Skin epidermis (tissue), 12 donors: ENCODE results near the gene GPR6.

Source experiments
- H3K27ac ChIP-seq, 21 experiments: fragments of 200-600 bp; sonication (generic) in 11 of 21; one replicate each; pipeline ENCODE4 v1.5.0; 2020; ENCODE audit warnings: mild to moderate bottlenecking in 3 of 21, inconsistent platforms in 2 of 21, moderate library complexity in 2 of 21
- H3K4me3 ChIP-seq, 7 experiments: fragments of 200-600 bp; sonication (generic) in 2 of 7; one replicate each; pipeline ENCODE4 v1.5.0; 2020; ENCODE audit warnings: inconsistent platforms in 2 of 7, mild to moderate bottlenecking in 2 of 7, moderate library complexity in 1 of 7

GPR6 gene, protein sequence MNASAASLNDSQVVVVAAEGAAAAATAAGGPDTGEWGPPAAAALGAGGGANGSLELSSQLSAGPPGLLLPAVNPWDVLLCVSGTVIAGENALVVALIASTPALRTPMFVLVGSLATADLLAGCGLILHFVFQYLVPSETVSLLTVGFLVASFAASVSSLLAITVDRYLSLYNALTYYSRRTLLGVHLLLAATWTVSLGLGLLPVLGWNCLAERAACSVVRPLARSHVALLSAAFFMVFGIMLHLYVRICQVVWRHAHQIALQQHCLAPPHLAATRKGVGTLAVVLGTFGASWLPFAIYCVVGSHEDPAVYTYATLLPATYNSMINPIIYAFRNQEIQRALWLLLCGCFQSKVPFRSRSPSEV

DNA sequence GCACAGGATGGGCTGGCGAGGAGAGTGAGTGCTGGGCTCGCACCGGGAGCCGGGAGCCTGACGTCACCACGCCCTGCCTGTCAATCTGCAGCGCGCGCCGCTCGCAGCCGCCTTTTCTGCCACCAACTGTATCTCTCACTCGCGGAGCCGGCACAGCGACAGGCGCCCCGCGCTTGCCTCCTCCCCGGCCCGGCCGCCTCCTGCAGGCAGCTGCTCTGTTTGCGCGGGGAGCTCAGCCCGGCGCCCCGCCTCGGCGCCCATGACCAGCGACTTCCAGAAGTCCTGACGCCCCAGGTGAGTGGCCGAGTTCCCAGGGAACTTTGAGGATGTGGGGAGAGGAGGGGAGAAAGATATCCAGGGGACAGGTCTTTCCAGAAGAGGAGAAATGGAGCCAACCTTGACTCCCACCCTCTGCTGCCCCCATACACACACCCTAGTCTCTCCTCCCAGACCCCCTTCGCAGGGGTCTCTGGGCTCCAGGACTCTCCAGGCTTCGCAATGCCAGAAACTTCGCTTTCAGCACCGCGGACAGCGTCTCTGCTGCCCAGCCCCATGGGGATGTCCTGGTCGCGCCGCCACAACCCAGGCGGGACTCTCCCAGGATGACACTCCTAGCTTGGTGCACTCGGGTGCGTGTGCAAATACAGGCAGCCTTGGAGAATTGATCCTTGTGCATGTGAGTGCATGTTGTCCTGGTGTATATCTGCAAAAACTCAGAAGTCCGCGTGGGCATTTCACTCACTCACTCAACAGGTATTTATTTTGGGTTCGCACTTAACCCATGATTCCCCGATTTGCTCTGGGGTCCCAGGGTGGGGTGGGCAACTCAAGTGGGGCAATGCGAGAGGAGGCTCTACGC is at the start of gene GPR6:
Gene GPR6, plus strand, starts transcription at position 138 of the 859 bp plus-strand sequence. CDS start 802 bp downstream, outside the sequence.
- H3K4me3 ChIP-seq = no peak within 1 kb of the TSS
- no peak within 1 kb of the TSS for H3K27ac ChIP-seq

DNA sequence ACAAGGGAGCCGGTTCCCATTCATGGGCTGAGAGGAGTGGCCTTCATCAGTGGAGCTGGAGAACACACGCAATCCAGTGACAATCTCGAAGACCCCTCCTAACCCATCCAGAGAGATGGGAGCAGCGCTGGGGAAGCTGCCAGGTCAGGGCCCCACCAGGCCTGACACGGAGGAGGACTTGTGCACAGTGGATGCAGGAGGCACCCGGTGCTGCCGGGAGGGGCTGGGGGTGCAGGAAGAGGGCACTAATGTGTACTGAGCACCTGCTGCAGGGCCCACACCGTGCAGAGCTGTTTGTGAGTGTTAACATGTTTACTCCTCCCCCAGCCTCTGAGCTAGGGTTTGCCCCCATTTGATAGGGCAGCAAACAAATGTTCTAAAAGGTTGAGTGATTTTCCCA is 43.8 kb upstream of the GPR6 start:
- H3K27ac ChIP-seq = no peak overlapping the region
- H3K4me3 ChIP-seq = no peak overlapping the region

DNA sequence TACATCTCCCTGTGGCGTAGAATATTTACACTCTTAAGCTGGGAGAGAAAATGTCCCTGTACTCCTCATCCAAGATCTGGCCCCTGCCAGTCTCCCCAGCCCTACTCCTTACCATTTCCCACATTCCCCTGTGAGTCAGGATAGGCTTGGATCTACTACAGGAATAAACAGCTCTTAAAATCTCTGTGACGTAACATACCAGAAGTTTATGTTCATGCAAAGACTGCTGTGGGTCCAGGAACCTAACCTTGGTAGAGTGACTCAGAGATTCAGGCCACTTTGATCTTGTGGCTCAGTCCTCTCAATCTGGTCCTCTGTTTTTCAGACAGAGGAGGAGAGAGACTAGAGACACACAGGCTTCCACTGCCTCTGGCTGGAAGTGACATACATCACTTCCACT is 38.5 kb upstream of the GPR6 start:
- Histone ChIP-seq H3K27ac (no peak overlapping the region), H3K4me3 (no peak overlapping the region)

DNA sequence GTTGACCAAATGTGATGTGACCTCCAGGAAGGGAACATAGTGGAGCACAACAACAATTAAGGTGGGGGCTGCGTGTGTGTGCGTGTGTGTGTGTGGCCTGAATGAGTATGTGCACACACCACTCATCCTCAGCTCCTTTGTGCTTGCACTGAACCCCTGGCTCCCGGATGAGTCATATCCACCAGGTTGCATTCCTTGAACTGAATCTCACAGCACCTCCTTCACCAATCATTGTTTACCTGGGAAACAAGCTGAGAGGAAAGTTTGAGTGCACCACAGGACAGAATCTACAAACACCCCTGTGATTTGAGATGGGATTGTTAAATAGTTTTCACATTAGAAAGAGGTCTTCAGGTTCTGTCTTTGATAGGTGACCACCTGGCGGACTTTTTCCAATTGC is 33.7 kb upstream of the GPR6 start:
- no peak overlapping the region for H3K27ac ChIP-seq
- H3K4me3 ChIP-seq = no peak overlapping the region

DNA sequence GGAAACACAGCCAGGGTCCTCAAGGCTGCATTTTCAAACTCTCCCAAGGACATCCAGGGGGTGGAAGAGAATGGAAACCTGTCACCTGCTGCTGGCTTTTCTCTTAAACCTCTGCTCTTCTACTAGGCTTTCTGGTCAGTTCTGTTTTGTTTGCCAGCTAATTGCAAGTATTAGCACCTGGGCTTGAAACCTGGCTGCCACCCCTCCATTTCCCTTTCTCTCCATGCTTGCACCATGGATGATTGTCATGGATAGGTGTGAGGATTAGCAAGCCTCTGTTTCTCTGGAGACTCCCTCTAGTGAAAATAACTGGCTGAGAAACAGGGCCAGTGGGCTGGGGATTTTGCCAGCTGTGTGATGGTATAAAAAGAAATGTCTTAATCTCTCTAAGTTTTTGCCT is 33.0 kb upstream of the GPR6 start:
- no peak overlapping the region for H3K4me3 ChIP-seq
- H3K27ac ChIP-seq = no peak overlapping the region

DNA sequence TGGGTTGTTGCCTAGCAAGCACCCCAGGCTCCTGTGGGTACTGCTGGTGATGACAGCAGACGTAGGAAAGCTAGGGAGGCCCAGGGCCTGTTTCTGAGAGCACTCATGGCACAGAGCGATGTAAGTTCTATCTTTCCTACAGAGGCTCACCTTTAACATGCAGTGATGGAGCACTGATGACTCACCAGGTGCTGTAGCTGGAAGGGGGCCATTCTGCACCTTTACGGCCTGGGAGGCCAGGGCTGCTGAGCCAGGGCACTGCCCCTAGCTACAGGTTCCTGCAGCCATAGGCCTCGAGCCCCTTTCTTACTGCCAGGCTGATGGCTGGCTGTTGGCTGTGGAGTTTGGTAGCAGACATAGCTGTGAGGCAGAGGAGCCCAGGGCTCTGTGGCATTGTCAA is 31.1 kb upstream of the GPR6 start:
- H3K27ac ChIP-seq = no peak overlapping the region
- no peak overlapping the region for H3K4me3 ChIP-seq

DNA sequence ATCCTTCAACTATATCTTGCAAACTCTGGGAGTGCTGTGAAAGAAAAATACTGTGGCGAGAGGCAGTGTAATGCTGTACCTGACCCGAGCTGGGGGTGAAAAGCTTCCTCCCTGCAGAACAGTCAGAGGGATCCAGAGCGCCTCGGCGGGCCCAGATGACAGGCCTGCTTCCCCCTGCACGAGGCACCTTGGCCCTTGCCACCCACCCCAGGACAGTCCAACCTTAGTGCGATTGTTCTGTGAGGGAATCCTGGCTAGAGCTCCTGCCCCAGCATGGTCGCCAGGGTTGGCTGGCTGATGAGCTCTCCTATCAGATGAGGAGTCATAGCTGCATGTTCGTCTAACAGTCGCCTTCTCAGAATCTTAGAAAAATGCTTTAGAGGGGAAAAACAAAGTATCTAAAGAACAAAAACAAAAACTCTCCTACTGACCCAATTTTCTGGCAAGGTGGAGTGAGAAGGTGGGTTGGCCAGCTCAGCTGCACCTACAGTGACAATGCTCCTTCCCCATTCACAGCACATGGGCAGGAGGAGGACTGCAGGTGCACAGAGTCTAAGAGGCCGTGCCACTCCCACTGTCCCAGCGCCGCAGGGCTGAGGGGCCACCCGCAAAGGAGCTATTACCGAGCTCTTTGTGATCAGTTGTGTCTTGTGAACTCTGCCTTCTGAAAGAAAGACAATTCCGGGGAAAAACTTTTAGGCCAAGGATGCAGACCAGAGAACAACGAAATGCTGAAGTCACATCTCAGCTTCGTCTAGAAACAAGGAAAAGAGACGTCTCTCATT is 28.6 kb upstream of the GPR6 start:
- Histone ChIP-seq H3K4me3 (no peak overlapping the region), H3K27ac (no peak overlapping the region)

DNA sequence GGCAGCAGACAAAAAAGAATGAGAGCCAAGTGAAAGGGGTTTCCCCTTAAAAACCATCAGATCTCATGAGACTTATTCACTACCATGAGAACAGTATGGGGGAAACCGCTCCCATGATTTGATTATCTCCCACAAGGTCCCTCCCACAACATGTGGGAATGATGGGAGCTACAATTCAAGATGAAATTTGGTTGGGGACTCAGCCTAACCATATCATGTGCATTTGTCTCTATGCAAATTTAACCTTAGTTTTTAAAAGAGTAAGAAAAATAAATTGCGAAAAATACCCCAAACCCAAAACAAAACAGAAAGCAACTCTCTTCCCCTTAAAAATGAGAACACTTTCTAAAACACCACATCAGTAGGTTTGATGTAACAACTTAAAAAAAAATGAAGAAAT is 22.6 kb upstream of the GPR6 start:
- H3K27ac ChIP-seq = no peak overlapping the region
- no peak overlapping the region for H3K4me3 ChIP-seq

DNA sequence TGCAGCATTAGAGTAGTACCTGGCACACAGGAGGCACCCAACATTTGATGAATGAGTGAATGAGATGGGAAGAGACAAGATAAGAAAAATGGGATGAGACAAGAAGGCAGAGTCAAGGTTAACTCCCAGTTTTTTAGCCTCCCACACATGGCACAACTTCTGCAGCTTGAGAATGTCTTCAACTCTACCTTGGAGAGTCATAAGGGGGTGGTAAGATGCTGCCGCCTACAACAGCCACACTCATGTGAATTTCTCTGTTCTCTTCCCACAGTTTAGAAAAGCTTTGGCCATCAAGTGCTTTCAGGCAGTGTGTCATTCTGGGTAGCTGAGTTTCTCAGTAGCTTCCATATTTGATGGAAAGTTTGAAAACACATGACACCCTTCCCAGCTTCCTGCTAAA is 19.5 kb upstream of the GPR6 start:
- Histone ChIP-seq H3K27ac (no peak overlapping the region), H3K4me3 (no peak overlapping the region)

DNA sequence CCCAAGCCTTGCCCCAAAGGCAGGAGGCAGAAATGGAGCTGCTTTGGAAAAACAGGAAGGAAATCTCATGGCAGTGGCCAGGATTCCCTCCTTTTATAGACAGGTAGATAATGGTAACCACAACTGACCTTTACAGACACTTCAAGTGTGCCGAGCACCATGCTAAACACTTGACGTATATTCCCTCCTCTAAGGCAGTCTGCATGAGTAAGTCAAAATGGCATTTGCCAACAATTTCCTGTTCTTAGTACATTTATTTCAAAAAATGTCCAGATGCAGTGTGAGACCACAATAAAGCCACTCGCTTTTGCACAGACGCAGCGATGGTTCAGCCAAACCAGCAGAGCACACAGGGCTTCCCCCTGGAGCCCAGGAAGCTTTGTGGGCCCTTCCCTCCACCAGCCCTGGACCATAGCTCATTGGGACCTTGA is 16.5 kb upstream of the GPR6 start:
- H3K4me3 ChIP-seq = no peak overlapping the region
- H3K27ac ChIP-seq = no peak overlapping the region

DNA sequence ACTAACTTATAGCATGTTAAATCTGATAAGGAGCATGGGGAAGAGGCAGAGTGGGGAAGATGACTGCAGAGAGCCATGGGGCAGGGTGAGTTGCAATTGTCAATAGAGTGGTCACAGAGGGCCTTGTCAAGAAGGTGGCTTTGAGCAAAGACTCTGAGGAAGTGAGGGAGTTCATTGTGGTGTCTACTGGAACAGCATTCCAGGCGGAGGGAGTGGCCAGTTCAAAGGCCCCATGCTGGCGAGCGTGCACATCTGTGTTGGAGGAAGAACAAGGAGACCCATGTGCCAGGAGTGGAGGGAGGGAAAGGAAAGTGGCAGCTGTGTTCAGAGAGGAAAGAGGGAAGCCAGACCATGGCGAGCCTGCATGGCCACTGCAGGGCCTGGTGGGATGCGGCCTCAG is 15.8 kb upstream of the GPR6 start:
- Histone ChIP-seq H3K27ac (no peak overlapping the region), H3K4me3 (no peak overlapping the region)

DNA sequence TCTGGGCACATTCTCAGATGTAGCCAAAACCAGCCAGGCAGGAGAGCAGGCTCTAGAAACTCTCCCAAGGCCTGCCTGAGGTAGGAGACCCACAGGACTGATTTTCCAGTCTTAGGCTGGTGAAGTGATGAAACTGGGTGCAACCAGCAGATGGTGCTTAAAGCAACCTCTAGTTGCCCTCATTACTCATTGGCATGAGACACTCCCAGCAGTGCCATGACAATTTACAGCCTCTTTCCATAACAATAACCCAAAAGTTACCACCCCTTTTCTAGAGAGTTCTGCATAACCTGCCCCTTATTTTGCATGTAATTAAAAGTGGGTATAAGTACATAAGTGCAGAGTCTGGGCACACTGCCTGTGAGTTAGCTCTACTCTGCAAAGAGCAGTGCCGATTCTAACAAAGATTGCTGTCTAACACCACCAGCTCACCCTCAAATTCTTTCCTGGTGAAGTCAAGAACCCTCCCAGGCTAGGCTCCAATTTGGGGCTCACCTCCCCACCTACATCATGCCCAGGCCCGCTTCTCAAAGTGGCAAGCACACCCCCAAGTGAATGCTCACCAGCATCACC is 14.4 kb upstream of the GPR6 start:
- Histone ChIP-seq H3K4me3 (no peak overlapping the region), H3K27ac (no peak overlapping the region)

DNA sequence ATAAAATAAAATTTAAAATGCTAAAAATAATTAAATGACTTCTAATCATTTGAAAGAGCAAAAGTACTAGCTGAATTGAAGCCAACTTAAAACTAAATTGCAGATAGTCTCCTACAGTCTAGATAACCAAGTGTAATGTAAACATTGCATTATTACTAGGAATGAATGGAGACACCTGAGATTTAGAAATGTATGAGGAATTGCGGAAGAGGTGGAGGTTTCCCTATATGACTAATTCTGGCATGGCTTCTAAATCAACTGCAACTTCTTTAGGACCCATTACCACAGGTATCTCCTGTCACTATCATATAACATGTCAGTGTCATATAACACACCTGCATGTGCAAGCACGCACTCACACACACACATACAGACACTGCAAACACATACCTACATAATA is 13.2 kb upstream of the GPR6 start:
- Histone ChIP-seq H3K27ac (no peak overlapping the region), H3K4me3 (no peak overlapping the region)

DNA sequence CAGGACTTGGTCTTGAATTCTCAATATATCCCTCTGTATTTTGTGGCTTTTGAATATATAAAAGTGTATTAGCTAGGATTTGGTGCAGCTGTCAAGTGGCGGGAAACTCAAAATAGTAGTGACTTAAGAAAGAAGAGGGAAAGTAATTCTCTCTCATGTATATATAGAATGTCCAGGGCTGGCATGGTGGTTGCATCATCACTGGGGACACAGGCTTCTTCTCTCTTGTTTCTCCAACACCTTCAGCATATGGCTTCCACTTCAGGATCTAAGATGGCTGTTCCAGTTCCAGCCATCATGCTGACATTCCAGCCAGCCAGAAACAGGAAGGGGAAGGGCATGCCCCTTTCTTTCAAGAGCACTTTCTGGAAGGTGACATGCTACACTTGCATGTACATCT is 11.8 kb upstream of the GPR6 start:
- H3K4me3 ChIP-seq = no peak overlapping the region
- no peak overlapping the region for H3K27ac ChIP-seq

DNA sequence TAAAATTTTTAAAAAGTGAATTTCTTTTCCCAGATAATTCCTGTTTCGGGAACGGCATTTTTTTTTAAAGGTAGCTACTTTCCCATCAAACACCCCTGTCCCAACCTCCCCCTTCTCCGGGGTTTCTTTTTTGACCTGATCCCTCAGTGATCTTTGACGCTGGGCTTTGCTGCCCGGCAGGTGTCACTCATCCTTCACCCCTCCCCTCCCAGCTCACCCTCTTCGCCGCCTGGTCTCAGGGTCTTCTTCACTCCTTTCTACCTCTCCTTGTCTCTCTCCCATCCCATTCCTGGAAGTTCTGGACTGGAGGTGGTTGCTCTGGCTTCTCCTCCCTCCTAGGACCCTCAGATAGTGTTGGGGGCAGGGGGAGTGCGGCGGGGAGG is 329 bp upstream of the GPR6 start:
- H3K4me3 ChIP-seq = no peak overlapping the region

DNA sequence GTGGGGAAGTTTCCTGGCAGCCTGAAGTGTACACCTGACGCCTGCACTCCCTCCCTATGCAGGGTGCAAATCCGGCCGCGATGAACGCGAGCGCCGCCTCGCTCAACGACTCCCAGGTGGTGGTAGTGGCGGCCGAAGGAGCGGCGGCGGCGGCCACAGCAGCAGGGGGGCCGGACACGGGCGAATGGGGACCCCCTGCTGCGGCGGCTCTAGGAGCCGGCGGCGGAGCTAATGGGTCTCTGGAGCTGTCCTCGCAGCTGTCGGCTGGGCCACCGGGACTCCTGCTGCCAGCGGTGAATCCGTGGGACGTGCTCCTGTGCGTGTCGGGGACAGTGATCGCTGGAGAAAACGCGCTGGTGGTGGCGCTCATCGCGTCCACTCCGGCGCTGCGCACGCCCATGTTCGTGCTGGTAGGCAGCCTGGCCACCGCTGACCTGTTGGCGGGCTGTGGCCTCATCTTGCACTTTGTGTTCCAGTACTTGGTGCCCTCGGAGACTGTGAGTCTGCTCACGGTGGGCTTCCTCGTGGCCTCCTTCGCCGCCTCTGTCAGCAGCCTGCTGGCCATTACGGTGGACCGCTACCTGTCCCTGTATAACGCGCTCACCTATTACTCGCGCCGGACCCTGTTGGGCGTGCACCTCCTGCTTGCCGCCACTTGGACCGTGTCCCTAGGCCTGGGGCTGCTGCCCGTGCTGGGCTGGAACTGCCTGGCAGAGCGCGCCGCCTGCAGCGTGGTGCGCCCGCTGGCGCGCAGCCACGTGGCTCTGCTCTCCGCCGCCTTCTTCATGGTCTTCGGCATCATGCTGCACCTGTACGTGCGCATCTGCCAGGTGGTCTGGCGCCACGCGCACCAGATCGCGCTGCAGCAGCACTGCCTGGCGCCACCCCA is 1.2 kb downstream of the GPR6 start:
- Histone ChIP-seq H3K27ac (no peak overlapping the region), H3K4me3 (no peak overlapping the region)

More for the DNA sequence above, 329 bp upstream of the GPR6 start:
- no peak overlapping the region for H3K27ac ChIP-seq

DNA sequence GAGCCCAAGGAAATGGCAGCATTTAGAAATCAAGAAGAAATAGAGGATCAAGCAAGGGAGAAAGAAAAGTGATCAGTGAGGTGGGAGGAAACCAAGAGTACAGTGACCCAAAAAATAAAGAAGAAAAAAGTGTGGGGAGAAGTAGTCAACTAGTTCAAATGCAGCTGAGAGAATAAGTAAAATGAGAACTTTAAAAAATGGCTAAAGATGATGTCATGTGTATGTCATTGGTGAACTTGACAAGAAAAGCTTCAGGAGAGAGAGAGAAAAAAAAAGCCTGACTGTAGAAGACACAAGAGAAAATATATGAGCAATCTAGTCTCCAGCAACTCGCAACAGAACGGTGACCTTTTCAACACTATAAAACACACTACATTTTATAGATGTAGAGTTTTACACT is 6.3 kb downstream of the GPR6 start:
- Histone ChIP-seq H3K27ac (no peak overlapping the region), H3K4me3 (no peak overlapping the region)

DNA sequence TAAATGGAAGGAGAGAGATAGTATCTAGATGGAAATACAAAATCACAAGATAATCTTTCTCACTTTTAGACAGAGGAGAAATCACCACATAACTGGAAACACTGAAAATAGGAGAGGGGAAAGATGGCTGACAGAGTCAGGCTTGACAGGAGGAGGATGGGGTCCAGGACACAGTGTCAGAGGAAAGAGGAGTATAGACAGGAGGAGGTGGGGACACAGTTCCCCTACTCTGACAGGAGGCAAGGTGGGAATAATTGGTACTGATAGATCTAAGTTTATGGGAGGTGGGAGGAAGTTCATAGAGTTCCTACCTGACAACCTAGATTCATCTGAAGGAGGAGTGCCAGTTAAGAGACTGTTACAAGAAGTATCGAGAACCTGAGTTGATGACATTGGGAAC is 9.1 kb downstream of the GPR6 start:
- no peak overlapping the region for H3K27ac ChIP-seq
- H3K4me3 ChIP-seq = no peak overlapping the region
